SU-DHL-6 (cell line): ENCODE measurements around the gene ZFHX2.

Experiments used
- CTCF ChIP-seq: fragments of 200-600 bp; sonication (generic); IDR thresholded peaks from one replicate; pipeline ENCODE4 v1.5.1; 2017; ENCODE audit warnings: antibody characterized with exemption, mild to moderate bottlenecking, low read length, moderate library complexity; ENCODE audit not compliant: insufficient read depth, poor library complexity, severe bottlenecking
- EZH2phosphoT487 ChIP-seq: fragments of 200-600 bp; sonication (generic), shearing (Covaris generic); conservative IDR thresholded peaks from 2 replicates; pipeline ENCODE4 v1.6.1; 2018; ENCODE audit warnings: mild to moderate bottlenecking, antibody characterized with exemption, low read length, moderate library complexity, mixed read lengths

GRCh38 chr14:23528555-23528954 lies 23.0 kb downstream of the ZFHX2 start:
- no peak for TF ChIP-seq CTCF
- TF ChIP-seq EZH2phosphoT487: no peak
